Medulla oblongata (tissue), 1 donor: Measurements from ENCODE around the gene CEACAM20.
A peak's percentile ranks its signal among the peaks of the same experiment; 100 is the strongest.
"Not testable (repeated sequence)": the region's sequence is repeated elsewhere in the genome, so short reads cannot be mapped to it uniquely, and the experiment has no call there.

Experiments used
- DNase-seq: peaks from one replicate; pipeline ENCODE4 v3.0.0-alpha.2; 2015; ENCODE audit errors: extremely low spot score

Gene CEACAM20

GRCh38 chr19:44548736-44549135, 19.3 kb upstream of the CEACAM20 start:
- no peak for DNase-seq

- DNase-seq, result no peak
Measured at GRCh38 chr19:44544031-44544430, 14.6 kb upstream of the CEACAM20 start.

GRCh38 chr19:44542671-44543070, 13.2 kb upstream of the CEACAM20 start:
- no peak for DNase-seq

DNA sequence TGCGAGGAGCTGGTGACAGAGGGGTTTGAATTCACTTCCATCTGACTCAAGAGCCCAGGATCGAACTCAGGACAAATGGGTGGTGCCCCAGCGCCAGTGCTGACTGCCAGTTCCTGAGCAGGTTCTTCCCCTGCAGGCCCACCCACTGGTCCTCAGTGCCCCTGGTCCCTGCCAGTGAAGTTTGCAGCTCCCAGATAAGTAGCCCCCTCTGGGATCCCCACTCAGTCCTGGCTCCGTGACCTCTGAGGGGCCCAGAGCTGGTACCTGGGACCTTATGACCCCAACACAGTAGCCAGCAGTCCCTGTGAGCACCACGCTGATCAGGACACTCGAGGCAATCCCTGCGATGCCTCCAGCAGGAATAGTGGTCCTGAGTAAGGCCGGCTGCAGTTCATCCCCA, 11.3 kb upstream of the CEACAM20 start:
- no peak for DNase-seq

DNA sequence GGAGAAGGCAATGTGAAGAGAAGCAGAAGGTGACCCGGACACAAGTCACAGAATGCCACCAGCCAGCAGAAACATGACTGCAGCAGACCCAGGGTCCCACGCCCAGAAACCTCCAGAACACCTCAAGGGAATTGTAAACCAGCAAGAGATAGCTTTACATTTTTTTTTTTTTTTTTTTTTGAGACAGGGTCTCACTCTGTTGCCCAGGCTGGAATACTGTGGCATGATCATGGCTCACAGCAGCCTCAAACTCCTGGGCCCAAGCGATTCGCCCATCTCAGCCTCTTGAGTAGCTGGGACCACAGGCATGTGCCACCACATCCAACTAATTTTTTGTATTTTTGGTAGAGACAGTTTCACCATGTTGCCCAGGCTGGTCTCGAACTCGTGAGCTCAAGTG, 10.5 kb upstream of the CEACAM20 start:
- no peak for DNase-seq

DNA sequence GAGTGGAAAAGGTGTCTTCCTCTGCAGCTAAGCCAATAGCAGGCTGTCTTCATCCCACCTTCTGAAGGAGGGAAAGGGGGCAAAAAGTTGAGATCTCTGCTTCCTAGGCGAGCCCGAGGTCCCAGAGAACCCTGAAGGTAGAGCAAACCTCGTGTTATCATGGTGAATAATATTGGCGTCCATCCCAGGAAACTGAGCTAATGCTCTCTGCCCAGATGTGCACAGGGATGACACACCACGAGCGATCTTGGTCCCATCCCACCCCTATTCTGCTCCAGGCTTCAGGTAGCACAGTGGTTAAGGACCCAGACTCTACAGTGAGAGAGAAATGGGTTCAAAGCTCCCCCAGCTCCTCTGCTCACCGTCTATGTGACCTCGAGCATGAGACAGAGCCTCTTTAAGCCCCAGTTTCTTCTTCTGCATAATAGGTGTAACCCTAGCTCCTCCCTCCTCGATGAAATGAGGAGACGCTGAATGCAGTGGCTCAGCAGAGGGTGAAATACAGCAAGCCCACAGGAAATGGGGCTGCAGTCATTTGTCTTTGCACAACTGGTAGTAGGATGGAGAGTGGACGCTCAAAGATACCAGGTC, 9.9 kb upstream of the CEACAM20 start:
- DNase-seq, result no peak

DNA sequence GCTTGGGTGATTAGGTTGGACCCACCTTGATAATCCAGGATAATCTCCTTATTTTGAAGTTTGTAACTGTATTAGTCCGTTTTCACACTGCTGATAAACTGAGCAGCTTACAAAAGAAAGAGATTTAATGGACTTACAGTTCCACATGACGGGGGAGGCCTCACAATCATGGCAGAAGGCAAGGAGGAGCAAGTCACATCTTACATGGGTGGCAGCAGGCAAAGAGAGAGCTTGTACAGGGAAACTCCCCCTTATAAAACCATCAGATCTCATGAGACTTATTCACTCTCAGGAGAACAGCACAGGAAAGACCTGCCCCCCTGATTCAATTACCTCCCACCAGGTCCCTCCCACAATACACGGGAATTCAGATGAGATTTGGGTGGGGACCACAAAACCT, 5.9 kb upstream of the CEACAM20 start:
- DNase-seq, result not testable (repeated sequence)

DNA sequence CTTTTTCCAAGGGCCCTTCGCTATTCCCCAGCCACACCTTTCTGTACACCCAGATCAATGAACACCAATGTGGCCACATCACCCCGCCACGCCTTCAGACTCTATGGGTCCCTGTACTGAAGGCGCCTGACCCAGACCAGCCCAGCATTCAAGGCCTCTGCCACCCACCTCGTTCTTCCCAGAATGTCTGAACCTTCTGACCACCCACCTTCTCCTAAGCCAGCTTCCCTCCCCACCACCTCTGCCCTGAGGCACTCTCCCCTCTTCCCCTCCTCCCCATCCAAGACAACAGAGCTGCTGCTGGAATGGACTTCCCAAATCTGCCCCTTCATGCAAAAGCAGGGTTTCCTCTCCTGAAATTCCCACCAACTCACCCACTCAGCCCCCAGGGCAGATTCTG, 3.3 kb upstream of the CEACAM20 start:
- no peak for DNase-seq

DNA sequence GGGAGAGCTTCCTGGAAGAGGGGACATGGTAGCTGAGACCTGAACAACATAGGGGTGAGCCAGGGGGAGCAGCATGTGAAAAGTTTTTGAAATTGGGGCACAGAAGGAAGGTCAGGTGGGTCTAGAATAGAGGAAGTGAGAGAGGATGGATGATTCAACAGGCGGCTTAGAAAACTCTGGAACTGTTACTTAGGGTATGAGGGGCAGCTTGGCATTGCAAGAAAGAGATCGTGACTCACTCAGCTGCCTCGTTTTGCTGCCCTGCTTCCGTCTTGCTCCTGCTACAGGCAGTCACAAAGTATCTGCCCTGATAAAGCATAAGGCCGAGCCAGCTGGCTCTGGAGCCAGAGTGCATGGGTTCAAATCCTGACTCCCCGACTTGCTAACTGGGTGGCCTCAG, 1.3 kb upstream of the CEACAM20 start:
- no peak for DNase-seq

GRCh38 chr19:44527554-44527953, 1.9 kb downstream of the CEACAM20 start:
- no peak for DNase-seq

GRCh38 chr19:44525721-44526430, 3.6 kb downstream of the CEACAM20 start:
- no peak for DNase-seq

DNA sequence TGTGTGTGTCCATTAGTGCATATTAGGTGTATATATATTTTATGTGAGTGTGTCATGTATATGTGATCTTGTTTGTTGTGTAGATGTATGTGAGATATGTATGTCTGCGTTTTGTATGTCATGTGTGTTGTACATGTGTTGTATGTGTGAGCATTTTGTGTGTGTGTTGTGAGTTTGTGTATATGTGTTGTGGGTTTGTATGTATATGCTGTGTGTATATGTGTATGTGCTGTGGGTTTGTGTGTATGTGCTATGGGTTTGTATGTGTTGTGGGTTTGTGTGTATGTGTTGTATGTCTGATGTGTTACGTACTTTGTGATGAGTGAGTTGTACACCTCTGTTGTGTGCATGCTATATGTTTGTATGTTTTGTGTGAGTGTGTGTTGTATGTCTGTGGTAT, 8.1 kb downstream of the CEACAM20 start:
- DNase-seq, result no peak

DNA sequence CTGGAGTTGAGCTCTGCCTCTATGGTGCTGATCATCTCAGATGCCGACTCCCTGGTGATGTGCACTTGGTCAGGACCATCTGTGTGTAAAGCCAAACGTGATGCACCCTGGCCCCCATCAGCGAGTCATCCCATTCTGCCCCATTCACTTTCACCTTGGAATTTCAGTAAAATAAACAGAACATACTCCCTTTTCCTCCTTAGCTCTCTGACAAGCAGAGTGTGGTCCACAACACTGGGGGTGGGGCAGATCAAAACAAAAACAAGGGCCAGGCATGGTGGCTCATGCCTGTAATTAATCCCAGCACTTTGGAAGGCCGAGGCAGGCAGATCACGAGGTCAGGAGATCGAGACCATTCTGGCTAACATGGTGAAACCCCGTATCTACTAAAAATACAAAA, 12.3 kb downstream of the CEACAM20 start:
- no peak for DNase-seq

DNA sequence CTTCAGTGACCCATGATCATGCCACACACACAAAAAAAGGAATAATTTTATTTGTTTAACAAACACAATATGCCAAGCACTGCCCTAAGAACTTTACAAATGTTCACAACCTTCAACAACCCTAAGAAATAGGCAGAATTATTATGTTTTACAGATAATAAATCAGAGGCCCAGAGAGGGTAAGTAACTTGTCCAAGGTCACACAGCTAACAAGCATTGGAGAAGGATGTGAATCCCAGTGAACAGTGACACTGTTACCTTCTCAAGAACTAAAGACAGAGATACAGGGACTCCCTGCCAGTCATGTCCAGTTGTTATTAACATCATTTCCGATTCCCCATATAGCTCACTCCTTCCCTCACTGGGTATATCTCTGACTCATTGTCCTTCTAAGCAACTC, 13.6 kb downstream of the CEACAM20 start:
- DNase-seq, result no peak

DNA sequence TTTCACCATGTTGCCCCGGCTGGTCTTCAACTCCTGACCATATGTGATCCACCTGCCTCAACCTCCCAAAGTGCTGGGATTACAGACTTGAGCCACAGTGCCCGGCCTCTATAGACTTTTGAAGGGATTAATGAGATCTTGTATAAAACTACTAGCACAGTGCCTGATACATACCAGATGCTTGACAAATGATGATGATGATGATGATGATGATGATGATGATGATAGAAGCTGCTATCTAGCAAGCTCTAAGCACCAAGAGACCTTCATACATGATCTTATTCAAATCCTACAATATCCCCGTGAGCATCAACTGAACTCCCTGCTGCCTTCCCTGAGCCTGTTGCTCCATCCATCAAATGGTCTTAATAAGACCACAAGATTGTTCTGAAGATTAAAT, 14.4 kb downstream of the CEACAM20 start:
- DNase-seq, result no peak

DNA sequence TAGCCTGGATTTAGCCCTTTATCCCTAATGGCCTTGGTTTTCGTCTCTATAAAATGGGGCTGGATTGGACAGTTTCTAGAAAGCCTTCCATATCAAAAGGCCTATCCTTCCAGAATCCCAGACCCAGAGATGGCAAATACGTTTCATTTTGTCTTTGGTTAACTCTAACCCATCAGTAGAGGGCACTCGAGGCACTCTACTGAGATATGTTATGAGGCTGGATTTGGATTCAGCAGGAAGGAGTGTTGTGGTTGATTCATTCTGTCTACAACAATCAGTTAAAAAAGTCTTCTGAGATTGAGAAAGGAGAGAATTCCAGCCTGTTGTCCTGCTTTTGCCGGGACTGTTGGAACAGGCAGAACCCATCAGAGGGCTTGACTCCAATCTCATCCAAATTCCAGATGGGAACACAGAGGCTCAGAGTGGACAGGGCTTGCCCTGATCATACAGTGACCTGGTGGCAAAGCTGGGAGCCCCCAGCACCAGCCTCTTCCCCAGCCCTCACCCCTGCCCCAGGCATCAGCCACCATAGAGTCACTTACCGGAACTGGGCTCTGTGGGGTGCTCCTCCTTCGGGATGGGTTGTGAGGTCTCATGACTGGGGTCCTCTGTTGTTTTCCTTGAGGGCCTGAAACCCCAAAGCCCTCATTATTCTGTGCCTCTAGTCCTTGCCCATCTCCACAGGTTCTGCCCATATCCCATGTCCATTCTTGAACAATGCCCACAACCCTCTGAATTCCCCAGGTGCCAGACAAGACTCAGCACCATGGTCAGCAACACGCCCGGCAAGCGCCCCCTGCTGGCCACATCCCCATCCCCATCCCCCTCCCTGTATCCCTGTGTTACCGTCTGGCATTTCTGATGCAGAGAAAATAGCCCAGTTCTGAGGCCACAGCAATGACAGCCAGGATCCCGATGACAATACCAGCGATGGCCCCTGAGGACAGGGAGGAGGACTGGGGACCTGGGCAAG, 16.9 kb downstream of the CEACAM20 start:
- DNase-seq, result no peak

- no peak for DNase-seq
Measured at GRCh38 chr19:44509478-44509877, 20.0 kb downstream of the CEACAM20 start.

- peak; percentile 97 for DNase-seq
Measured at GRCh38 chr19:44499962-44500949, 29.2 kb downstream of the CEACAM20 start, which contains the start of gene ZNF180. ZNF180 (minus strand) TSS chr19:44500522; CDS start chr19:44497334, 3,188 bp downstream.

- DNase-seq, result no peak
Measured at GRCh38 chr19:44499559-44499958, 29.9 kb downstream of the CEACAM20 start.

DNA sequence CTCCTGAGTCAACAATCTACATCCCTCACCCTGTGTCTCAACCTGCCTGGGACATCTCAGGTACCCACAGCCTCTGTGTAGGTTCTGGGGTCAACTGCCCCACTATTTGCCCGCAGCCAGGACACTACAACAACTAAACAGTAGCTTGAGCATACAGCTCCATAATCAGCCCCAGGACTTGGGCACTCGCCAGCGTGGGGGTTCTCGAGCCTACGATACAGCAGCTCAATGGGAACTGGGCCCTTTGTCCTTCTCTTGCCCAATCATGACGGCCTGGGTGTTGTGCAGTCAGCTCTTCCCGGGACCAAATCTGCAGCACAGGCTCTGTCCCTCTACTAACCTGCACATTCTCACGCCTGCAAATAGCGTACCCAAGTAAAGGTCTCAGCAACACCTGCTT, 30.5 kb downstream of the CEACAM20 start:
- no peak for DNase-seq

- DNase-seq, result no peak
Measured at GRCh38 chr19:44496711-44497110, 32.8 kb downstream of the CEACAM20 start.
